GM12864 (cell line): ENCODE measurements around the gene FAM83B.

Experiments
- DNase-seq: peaks from one replicate; pipeline ENCODE4 v3.0.0-alpha.2; 2011; ENCODE audit warnings: low read depth
- H3K4me3 ChIP-seq: 2 replicates; pipeline ENCODE4 v1.5.1; 2011; ENCODE audit warnings: mild to moderate bottlenecking, low read depth, low read length, control low read depth
- CTCF ChIP-seq: IDR thresholded peaks from 2 replicates; pipeline ENCODE4 v1.5.1; 2011; ENCODE audit warnings: low read depth, mild to moderate bottlenecking, moderate library complexity, low read length, control low read depth, inconsistent platforms; ENCODE audit errors: missing control alignments

Gene FAM83B

DNA sequence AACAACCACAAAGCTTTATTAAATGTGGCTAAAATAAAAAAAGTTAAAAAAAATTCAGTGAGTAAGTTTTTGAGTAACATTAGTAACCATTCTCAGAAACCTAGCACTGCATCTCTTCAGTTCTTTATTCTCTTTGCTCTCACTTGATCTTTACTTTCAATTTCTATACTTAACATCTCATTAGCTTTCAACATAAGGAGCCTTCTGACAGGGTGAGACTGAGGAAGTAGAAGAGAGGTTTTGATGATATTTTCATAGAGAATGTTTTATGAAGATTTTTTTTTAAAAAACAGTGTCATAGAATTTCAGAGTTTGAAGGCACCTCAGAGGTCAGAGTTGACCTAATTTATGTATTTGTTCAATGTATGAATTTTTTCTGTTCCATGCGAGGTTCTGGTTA, 60.8 kb downstream of the FAM83B start:
- H3K4me3 ChIP-seq = no peak overlapping the region
- TF ChIP-seq CTCF = no peak
- DNase-seq = no peak

DNA sequence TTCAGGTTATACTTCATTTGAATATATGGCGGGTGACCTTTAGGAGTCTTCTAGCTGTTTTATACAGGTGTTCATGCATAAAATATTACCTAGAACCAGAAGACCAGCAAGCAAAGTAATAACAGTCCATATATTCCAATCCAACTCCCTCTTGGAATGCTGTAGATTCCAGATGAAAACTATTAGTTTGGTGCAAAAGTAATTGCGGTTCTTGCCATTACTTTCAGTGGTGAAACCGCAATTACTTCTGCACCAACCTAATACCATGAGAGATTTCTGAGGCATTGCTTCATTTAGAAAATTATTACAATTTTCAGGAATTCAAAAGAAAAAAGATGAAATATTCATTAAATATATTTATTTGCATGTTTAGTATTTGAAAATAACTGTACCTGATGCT, 62.6 kb downstream of the FAM83B start:
- no peak for DNase-seq
- H3K4me3 ChIP-seq = no peak overlapping the region
- TF ChIP-seq CTCF = no peak

DNA sequence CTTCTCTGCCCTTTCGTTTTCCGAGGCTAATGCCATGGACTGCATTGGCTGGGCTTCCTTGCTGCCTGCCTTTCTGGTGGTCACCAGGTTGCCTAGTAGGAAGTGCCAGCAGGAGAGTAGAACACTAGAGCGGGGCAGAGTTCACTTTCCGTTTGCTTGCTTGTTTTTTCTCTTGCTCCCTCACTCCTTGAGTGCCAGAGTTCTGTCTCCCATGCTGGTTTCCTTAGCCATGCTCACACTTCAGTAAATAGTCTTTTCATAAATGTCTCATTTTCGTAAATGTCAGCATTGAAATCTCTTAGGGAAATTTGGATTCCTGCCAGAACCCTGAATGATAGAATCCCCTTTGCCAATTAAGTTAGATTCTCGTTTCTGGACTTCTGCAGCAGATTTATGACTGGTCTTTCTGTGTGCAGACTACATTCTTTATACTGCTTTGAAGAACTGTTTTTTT, 63.9 kb downstream of the FAM83B start:
- TF ChIP-seq CTCF = no peak
- no peak for DNase-seq
- H3K4me3 ChIP-seq = no peak overlapping the region

DNA sequence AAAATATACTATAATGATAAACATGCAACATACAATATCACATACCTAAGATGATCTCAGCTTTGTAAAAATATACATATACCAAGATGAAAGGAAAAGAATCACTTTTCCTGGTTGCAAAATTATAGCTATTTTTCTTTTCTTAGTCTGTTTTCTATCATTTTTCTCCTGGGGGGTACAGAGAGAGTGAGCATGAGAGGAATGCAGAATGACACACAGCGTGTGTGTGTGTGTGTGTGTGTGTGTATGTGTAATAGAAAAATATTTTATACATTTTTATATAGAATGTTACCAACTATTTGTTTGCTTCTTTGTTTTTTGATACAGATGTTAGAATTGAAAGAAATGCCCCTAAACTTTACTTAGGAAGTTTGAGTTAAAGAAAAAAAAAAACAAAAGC, 64.3 kb downstream of the FAM83B start:
- no peak for TF ChIP-seq CTCF
- no peak for DNase-seq
- no peak overlapping the region for H3K4me3 ChIP-seq

DNA sequence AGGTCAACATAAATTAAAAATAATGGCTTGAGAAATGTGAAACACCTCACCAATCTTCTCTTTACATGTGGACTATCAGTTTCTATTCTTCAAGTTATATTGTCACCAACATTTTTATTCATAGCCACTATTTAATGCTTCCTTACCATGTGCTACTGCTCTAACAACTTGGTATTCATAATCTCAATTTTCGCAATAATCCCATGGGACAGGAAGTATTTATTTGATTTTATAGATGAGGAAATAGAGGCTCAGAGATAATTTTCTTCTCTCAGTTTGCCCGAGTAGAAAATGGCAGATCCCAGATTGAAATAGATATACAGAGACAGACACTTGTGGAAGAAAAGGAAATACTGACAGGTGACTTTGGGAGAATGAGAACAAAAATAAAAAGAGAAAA, 66.6 kb downstream of the FAM83B start:
- no peak for TF ChIP-seq CTCF
- H3K4me3 ChIP-seq = no peak overlapping the region
- DNase-seq = no peak

GRCh38 chr6:54916858-54917257, 70.3 kb downstream of the FAM83B start:
- no peak for DNase-seq
- no peak for TF ChIP-seq CTCF
- no peak overlapping the region for H3K4me3 ChIP-seq

DNA sequence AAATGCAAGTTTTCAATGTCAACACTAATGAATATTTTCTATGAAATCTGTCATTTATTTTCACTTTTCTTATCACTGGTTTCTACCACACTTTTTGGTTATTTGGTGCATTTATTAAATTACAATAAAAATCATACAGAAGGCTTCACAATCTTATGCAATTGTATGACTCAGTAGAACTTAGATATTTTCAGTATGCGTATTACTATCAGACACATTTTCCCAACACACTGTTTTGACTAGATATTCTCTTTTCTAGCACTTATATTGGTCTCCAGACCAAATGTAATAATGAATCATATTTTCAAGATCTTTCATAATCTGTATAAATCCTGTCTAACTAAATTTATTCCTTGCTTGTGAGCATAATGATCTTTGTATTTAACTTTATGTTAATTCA, 74.1 kb downstream of the FAM83B start:
- TF ChIP-seq CTCF = no peak
- no peak overlapping the region for H3K4me3 ChIP-seq
- DNase-seq = no peak
